ENCODE measurements around the gene PPFIBP2.
A peak's percentile ranks its signal among the peaks of the same experiment; 100 is the strongest.

PPFIBP2 gene

DNA sequence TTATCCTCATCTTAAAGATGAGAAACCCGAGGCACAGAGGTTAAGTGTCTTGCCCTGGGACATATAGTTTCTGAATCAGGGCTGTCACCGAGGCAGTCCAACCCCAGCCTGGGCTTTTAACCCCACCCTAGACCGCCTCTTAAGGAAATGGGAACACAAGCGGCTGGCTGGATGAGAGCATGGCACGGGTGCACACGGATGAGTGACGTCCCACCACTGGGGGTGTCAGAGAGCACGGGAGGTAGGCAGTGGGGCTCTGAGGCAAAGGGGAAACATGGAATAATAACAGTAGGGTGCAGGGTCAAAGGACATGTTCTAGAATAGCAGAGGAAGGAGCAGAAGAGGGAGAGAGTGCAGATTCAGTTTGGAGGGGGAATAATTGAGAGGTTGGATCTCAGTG is 22.3 kb downstream of the PPFIBP2 start:
- Histone ChIP-seq H3K9me2 (ENCODE audit: low read depth, low read length) (no peaks in the 10 kb centered on the region), H3K4me3 (ENCODE audit: low read depth, low read length, poor library complexity, severe bottlenecking) (no peak overlapping the region), H3K27ac (ENCODE audit: low read depth, low read length, poor library complexity, severe bottlenecking) (no peak overlapping the region), H2AFZ (ENCODE audit: low read length) (no peak overlapping the region), H4K20me1 (ENCODE audit: insufficient read depth, low read length) (no peaks in the 10 kb centered on the region), H3K9me3 (ENCODE audit: low read length) (no peaks in the 10 kb centered on the region), H3K4me1 (ENCODE audit: insufficient read depth, low read length, severe bottlenecking) (peaks cover 7% of the 10 kb centered on the region), H3K9ac (ENCODE audit: low read length) (no peak overlapping the region), H3K79me2 (ENCODE audit: insufficient read depth, low read length) (no peaks in the 10 kb centered on the region), H3K4me2 (ENCODE audit: low read length) (no peak overlapping the region), H3K27me3 (ENCODE audit: insufficient read depth, low read length) (no peaks in the 10 kb centered on the region), H3F3A (ENCODE audit: insufficient read depth, low read length) (no peaks in the 10 kb centered on the region), H3K36me3 (ENCODE audit: insufficient read depth, low read length) (peaks cover 6% of the 10 kb centered on the region)
- no peak for TF ChIP-seq EZH2 (IDR thresholded peaks at IDR 0.05; ENCODE audit: borderline replicate concordance, low read length)
- TF ChIP-seq, protein P1, sequence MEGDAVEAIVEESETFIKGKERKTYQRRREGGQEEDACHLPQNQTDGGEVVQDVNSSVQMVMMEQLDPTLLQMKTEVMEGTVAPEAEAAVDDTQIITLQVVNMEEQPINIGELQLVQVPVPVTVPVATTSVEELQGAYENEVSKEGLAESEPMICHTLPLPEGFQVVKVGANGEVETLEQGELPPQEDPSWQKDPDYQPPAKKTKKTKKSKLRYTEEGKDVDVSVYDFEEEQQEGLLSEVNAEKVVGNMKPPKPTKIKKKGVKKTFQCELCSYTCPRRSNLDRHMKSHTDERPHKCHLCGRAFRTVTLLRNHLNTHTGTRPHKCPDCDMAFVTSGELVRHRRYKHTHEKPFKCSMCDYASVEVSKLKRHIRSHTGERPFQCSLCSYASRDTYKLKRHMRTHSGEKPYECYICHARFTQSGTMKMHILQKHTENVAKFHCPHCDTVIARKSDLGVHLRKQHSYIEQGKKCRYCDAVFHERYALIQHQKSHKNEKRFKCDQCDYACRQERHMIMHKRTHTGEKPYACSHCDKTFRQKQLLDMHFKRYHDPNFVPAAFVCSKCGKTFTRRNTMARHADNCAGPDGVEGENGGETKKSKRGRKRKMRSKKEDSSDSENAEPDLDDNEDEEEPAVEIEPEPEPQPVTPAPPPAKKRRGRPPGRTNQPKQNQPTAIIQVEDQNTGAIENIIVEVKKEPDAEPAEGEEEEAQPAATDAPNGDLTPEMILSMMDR (IDR thresholded peaks at IDR 0.05; ENCODE audit: low read length): peak; percentile 43; the same call in 1 of the 2 replicates

DNA sequence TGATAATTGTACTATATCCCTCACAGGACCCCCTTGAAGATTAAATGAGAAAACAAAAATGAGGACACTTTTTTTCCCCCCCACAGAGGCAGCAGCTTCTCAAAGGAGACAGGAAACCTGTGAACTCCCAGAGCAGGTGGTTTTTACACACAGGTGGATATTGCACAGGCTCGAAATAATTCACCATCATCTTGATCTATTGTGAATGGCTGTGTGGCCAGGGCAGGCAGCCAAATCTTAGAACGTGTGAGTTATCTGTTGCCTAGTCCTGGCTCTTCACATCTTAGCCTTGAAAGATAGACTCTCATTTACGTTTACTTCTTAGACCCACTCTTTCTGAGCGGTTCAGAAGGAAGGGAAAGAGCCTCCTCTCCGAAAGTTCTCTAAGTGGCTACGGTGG is 23.5 kb downstream of the PPFIBP2 start:
- Histone ChIP-seq H2AFZ (ENCODE audit: low read length) (no peak overlapping the region), H3K9me2 (ENCODE audit: low read depth, low read length) (no peaks in the 10 kb centered on the region), H3K4me1 (ENCODE audit: insufficient read depth, low read length, severe bottlenecking) (peaks cover 7% of the 10 kb centered on the region), H3K4me3 (ENCODE audit: low read depth, low read length, poor library complexity, severe bottlenecking) (no peak overlapping the region), H3F3A (ENCODE audit: insufficient read depth, low read length) (no peaks in the 10 kb centered on the region), H3K36me3 (ENCODE audit: insufficient read depth, low read length) (peaks cover 6% of the 10 kb centered on the region), H3K9ac (ENCODE audit: low read length) (no peak overlapping the region), H4K20me1 (ENCODE audit: insufficient read depth, low read length) (no peaks in the 10 kb centered on the region), H3K27ac (ENCODE audit: low read depth, low read length, poor library complexity, severe bottlenecking) (no peak overlapping the region), H3K79me2 (ENCODE audit: insufficient read depth, low read length) (no peaks in the 10 kb centered on the region), H3K4me2 (ENCODE audit: low read length) (no peak overlapping the region), H3K27me3 (ENCODE audit: insufficient read depth, low read length) (no peaks in the 10 kb centered on the region), H3K9me3 (ENCODE audit: low read length) (no peaks in the 10 kb centered on the region)
- TF ChIP-seq EZH2 (IDR thresholded peaks at IDR 0.05; ENCODE audit: borderline replicate concordance, low read length): no peak
- TF ChIP-seq, protein P1 (IDR thresholded peaks at IDR 0.05; ENCODE audit: low read length): no peak

DNA sequence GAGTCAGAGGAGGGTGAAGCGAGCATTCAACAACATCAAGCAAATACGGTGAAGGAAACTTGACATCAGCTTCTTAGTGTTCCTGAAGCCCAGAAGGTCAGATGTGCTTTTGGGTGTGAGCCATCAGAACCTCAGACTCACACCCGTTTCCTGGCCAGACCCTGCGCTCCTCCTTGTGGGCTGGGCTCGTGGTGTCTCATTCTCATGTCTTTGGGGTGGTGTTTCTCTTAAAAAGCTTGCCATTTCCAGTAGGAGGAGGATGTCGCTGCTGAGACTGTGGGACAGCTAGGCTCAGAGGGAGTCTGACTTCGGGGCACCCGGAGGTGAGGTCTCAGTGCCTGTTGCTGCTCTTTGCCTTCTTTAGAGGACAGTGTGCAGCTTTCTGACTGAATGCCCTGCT is 24.2 kb downstream of the PPFIBP2 start:
- H3K9me3 ChIP-seq (ENCODE audit: low read length): no peaks in the 10 kb centered on the region
- no peak overlapping the region for H2AFZ ChIP-seq (ENCODE audit: low read length)
- no peak overlapping the region for H3K27ac ChIP-seq (ENCODE audit: low read depth, low read length, poor library complexity, severe bottlenecking)
- H3K27me3 ChIP-seq (ENCODE audit: insufficient read depth, low read length): no peaks in the 10 kb centered on the region
- H3K79me2 ChIP-seq (ENCODE audit: insufficient read depth, low read length): no peaks in the 10 kb centered on the region
- H3F3A ChIP-seq (ENCODE audit: insufficient read depth, low read length): no peaks in the 10 kb centered on the region
- H3K4me1 ChIP-seq (ENCODE audit: insufficient read depth, low read length, severe bottlenecking): peaks cover 7% of the 10 kb centered on the region
- no peaks in the 10 kb centered on the region for H4K20me1 ChIP-seq (ENCODE audit: insufficient read depth, low read length)
- H3K36me3 ChIP-seq (ENCODE audit: insufficient read depth, low read length): peaks cover 6% of the 10 kb centered on the region
- no peak for TF ChIP-seq EZH2 (IDR thresholded peaks at IDR 0.05; ENCODE audit: borderline replicate concordance, low read length)
- TF ChIP-seq, protein P1 (IDR thresholded peaks at IDR 0.05; ENCODE audit: low read length): no peak; the same call in 1 of the 2 replicates
- H3K9me2 ChIP-seq (ENCODE audit: low read depth, low read length): no peaks in the 10 kb centered on the region
- H3K4me2 ChIP-seq (ENCODE audit: low read length): no peak overlapping the region
- no peak overlapping the region for H3K9ac ChIP-seq (ENCODE audit: low read length)
- no peak overlapping the region for H3K4me3 ChIP-seq (ENCODE audit: low read depth, low read length, poor library complexity, severe bottlenecking)
